Transverse colon (tissue), 4 donors: ENCODE results near the gene EXOC6.
"Not testable (repeated sequence)": the region's sequence is repeated elsewhere in the genome, so short reads cannot be mapped to it uniquely, and the experiment has no call there.

Experiments
- POLR2AphosphoS5 ChIP-seq, 3 donors: sonication (generic); formaldehyde crosslinking; IDR thresholded peaks; one replicate each; pipeline ENCODE4 v1.6.1; 2016; ENCODE audit warnings: antibody characterized with exemption in 3 of 3
- TF ChIP-seq, protein P1 (sequence below), 5 experiments: fragments of 200-600 bp in 3 of 5; fragments of 450-650 bp in 2 of 5; sonication (generic) in 3 of 5; IDR thresholded peaks; 1 replicate in 2 of 5; 2 replicates in 3 of 5; pipeline ENCODE4 v1.5.1; 2016 to 2017; ENCODE audit warnings: antibody characterized with exemption in 5 of 5, inconsistent platforms in 3 of 5, mild to moderate bottlenecking in 2 of 5, moderate library complexity in 1 of 5

DNA sequence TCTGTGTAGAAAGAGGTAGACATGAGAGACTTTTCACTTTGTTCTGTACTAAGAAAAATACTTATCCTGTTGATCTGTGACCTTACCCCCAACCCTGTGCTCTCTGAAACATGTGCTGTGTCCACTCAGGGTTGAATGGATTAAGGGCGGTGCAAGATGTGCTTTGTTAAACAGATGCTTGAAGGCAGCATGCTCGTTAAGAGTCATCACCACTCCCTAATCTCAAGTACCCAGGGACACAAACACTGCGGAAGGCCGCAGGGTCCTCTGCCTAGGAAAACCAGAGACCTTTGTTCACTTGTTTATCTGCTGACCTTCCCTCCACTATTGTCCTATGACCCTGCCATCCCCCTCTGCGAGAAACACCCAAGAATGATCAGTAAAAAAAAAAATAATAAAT lies 128.0 kb downstream of the EXOC6 start:
- TF ChIP-seq, protein P1, sequence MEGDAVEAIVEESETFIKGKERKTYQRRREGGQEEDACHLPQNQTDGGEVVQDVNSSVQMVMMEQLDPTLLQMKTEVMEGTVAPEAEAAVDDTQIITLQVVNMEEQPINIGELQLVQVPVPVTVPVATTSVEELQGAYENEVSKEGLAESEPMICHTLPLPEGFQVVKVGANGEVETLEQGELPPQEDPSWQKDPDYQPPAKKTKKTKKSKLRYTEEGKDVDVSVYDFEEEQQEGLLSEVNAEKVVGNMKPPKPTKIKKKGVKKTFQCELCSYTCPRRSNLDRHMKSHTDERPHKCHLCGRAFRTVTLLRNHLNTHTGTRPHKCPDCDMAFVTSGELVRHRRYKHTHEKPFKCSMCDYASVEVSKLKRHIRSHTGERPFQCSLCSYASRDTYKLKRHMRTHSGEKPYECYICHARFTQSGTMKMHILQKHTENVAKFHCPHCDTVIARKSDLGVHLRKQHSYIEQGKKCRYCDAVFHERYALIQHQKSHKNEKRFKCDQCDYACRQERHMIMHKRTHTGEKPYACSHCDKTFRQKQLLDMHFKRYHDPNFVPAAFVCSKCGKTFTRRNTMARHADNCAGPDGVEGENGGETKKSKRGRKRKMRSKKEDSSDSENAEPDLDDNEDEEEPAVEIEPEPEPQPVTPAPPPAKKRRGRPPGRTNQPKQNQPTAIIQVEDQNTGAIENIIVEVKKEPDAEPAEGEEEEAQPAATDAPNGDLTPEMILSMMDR (IDR thresholded peaks at IDR 0.05) = not testable (repeated sequence)
- TF ChIP-seq POLR2AphosphoS5 (IDR thresholded peaks at IDR 0.05) = not testable (repeated sequence)
